Right ventricle myocardium inferior (tissue), 1 donor: ENCODE data around the gene ZNF451. TPM values are rescaled to one million over a fixed set of nuclear protein-coding genes. Genes with fewer than 3 reads are reported as not detected.
"Not testable (repeated sequence)": the region's sequence is repeated elsewhere in the genome, so short reads cannot be mapped to it uniquely, and the experiment has no call there.

Experiments
- ATAC-seq: fragments of 200-7000 bp; cut with Tn5 transposase; one replicate; pipeline ENCODE4 v1.9.1; 2020; ENCODE audit warnings: mild to moderate bottlenecking, moderate library complexity
- DNase-seq: peaks from one replicate; pipeline ENCODE4 v3.0.0; 2021; ENCODE audit errors: missing footprints
- intact Hi-C: fragments of 100-400 bp; cut with DNase I; formaldehyde crosslinking; loops from one replicate; pipeline ENCODE4 v1.11.0; 2022
- total RNA-seq: library from RNA; stranded (reverse); fragmentation: NEBNext Ultra II Directional; extraction: Animal tissue kit (Norgen Biotek cat#: 25700); gene quantifications from one replicate; pipeline ENCODE4 v1.2.1, GENCODE V29; 2021
- donor health status: DM: no; HTN: yes; CAD: no; lungs with severe emphysema.

Gene ZNF451
- total RNA-seq, 1 donor from 2014 or later = 19.0 TPM

DNA sequence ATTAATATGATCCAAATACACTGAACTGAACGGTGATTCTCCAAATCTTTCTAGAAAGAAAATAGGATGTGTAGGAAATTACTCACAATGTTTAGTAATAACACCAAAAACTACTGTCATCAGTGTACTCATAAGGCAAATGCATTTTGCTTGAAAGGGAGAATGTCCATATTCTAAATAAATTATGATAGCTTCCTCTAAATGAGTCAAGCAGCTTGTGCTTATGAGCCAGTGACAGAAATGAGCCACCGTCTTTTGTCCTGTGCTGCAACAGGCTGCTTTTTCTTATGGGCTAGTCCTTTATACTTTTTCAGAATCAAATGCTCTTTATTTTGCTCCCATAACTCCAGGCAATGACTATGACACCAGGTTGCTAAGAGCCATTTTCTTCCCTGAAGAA lies 4.5 kb upstream of the ZNF451 start:
- intact Hi-C loops = loop anchor here (5.0 kb wide), 1 partner anchor 38 kb away; the partner anchor contains the start of gene KIAA1586
- ATAC-seq (no peak), DNase-seq (no peak)

DNA sequence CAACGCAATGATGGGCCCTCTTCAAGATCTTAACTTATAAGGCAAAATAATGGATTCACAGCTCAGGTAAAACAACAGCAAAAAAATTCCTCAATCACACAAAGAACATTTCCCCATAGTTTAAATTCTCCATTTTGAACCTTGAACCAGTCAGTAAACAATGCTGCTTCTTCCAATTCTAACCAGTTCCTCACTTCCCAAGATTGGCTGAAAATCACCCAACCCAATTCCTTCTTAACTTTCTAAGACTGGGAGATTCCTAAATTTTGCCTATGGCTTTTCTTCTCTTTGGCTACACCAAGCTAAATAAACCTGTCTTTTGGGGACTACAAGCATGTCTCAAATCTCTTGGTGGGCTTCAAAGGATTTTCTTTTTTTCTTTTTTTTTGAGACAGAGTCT lies 3.1 kb upstream of the ZNF451 start:
- intact Hi-C loops = loop anchor here (5.0 kb wide), 1 partner anchor 40 kb away; the partner anchor contains the start of gene KIAA1586
- ATAC-seq (no peak), DNase-seq (no peak)

DNA sequence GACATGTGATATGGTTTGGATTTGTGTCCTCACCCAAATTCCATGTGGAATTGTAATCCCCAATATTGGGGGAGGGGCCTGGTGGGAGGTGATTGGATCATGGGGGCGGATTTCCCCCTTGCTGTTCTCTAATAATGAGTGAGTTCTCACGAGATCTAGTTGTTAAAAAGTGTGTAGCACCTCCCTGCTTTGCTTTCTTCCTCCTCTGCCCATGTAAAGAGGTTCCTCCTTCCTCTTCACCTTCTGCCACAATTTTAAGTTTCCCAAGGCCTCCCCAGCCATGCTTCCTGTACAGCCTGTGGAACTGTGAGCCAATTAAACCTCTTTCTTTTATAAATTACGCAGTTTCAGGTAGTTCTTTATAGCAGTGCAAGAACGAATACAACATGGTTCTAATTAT lies 2.1 kb upstream of the ZNF451 start:
- ATAC-seq = no peak
- intact Hi-C loops = loop anchor here (5.0 kb wide), 1 partner anchor 41 kb away; the partner anchor contains the start of gene KIAA1586
- DNase-seq = no peak

DNA sequence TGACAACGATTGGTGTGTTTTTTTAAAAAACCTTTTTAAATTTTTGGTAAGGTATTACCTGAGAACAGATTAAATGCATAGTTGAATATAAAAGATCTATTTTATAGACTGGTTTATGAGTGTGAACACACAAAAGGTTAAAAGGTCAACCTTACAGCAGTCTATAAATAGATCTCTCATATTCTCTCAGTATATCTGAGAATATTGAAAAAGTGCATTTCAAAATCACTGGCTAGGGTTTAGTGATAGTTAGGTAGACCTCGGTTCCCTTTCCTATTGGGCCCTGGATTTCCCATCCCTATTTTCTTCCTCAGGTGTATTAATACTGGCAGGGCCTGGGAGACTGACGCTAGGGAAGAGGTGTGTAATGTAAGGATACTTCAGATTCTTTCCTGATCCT lies 723 bp upstream of the ZNF451 start:
- ATAC-seq = no peak
- no peak for DNase-seq
- intact Hi-C loops = loop anchor here (1.0 to 5.0 kb wide), 2 partner anchors 42 to 228 kb away; partner anchors contain the start of genes KIAA1586 and PRIM2

DNA sequence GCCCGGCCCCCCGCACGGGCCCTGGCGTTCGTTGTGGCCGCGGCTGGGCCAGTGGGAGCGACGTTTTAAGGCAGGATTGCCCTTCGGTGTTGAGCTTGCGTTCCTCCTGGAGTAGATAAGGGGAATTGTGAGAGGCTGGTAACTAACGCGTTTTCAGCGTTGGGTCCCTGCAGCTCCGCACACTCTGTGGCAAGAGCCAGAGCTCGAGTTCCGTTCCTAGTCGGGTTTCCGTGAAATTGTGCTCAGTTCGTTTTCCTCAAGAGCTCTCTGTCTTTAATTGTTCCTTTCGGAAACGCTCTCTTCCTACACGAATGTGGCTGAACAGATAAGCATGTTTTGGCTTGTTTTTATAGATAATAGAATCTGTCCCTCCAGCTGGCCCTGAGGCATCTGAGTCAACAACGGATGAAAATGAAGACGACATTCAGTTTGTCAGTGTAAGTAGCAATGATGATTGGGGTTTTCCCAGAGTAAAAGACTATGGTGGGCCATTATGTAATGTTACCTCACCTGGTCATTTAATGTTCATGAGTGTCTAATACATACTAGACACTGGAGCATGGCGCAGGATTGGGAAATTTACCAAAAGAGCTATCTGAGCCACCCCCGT lies 575 bp downstream of the ZNF451 start:
- ATAC-seq, DNase-seq, intact Hi-C loops: not testable (repeated sequence)

DNA sequence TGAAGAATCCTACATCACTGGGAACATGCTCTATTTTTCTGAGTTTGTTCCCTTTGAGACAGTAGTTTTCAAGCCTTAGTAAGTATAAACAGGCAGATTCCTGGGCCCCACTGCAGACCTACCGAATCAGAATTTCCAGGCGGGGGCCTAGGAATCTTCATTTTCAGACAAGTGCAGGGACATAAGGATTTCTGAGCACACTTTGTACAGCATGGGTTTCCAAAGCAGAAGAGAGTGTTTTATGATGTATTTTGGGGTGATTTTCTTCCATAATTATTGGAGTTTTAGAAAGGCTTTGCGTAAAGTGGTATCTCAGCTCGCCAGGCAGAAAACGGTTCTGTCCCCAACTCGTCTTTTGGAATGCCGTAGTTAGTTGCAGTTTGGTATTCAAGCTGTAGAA lies 1.4 kb downstream of the ZNF451 start:
- DNase-seq, intact Hi-C loops, ATAC-seq: not testable (repeated sequence)

DNA sequence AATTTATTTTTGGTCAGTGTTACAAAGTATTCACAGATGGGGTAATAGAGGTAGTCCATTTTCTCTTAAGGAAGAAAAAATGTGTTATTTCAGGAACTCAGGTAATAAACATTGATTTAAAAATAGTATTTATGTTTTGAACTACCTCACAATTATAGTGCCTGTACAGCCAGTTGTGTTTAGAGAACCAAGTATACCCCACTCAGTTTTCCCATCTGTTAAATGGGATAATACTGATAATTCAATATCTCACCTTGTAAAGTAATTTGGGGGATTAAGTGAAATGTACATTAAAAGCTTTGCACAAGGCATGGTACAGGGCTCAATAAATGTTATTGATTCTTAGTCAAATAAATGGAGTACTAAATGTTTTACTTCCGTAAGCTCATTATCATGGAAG lies 4.7 kb downstream of the ZNF451 start:
- ATAC-seq (no peak), DNase-seq (no peak)
- intact Hi-C loops = loop anchor here (5.0 kb wide), 1 partner anchor 78 kb away; the partner anchor contains the start of gene BAG2

- DNase-seq (no peak), ATAC-seq (no peak)
- intact Hi-C loops = loop anchor here (5.0 kb wide), 1 partner anchor 75 kb away; the partner anchor contains the start of gene BAG2
Measured at GRCh38 chr6:57097596-57097995, 7.6 kb downstream of the ZNF451 start.

GRCh38 chr6:57102976-57103375 lies 13.0 kb downstream of the ZNF451 start:
- intact Hi-C loops = no loop called here
- ATAC-seq = no peak
- DNase-seq = no peak

GRCh38 chr6:57104336-57104735 lies 14.3 kb downstream of the ZNF451 start:
- DNase-seq = no peak
- intact Hi-C loops = no loop called here
- ATAC-seq = no peak

GRCh38 chr6:57106990-57107389 lies 17.0 kb downstream of the ZNF451 start:
- intact Hi-C loops = no loop called here
- no peak for ATAC-seq
- DNase-seq = no peak

DNA sequence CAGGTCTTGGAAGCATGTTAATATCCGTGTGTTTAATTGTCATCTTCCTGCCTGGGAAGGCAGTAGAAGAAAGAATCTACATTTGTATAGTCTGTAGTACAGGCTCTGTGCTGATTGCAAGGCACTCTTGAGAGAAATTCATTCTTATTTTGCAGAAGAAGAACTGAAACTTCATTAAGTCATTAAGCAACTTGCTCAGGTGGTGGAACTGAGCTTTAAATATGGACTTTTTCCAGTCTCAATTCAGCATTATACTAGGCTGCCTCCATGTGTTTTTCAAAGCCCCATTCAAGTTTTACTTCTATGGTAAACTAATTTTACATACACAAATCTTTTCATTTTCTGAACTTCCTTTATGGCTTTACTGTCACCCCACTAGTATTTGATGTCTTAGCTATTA lies 18.7 kb downstream of the ZNF451 start:
- DNase-seq = no peak
- ATAC-seq = no peak
- intact Hi-C loops = no loop called here

DNA sequence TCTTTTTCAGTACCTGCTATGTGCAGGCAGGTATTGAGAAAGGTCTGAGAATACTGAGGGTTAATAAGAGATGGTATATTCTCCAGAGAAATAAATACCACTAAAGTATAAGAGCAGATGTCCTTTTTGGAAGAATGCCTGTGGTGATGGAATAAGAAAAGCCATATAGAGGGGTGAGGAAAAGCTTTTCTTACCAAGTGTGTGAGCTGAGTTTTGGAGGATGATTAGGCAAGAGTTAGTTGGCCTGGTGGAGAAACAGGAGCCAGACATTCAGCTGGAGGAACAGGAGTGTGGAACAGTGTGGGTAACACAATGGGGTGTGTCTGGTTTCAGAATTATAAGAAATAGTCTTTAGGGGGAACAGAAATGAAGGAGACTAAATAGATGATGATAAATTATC lies 19.9 kb downstream of the ZNF451 start:
- DNase-seq (no peak), ATAC-seq (no peak)
- intact Hi-C loops = no loop called here

GRCh38 chr6:57113105-57113504 lies 23.1 kb downstream of the ZNF451 start:
- ATAC-seq = no peak
- DNase-seq = no peak
- intact Hi-C loops = no loop called here

- DNase-seq (no peak), ATAC-seq (no peak)
- intact Hi-C loops = no loop called here
Measured at GRCh38 chr6:57116776-57117175, 26.8 kb downstream of the ZNF451 start.

GRCh38 chr6:57117796-57118195 lies 27.8 kb downstream of the ZNF451 start:
- intact Hi-C loops = no loop called here
- DNase-seq (no peak), ATAC-seq (no peak)

GRCh38 chr6:57123111-57123510 lies 33.1 kb downstream of the ZNF451 start:
- ATAC-seq = no peak
- DNase-seq = no peak
- intact Hi-C loops = no loop called here

DNA sequence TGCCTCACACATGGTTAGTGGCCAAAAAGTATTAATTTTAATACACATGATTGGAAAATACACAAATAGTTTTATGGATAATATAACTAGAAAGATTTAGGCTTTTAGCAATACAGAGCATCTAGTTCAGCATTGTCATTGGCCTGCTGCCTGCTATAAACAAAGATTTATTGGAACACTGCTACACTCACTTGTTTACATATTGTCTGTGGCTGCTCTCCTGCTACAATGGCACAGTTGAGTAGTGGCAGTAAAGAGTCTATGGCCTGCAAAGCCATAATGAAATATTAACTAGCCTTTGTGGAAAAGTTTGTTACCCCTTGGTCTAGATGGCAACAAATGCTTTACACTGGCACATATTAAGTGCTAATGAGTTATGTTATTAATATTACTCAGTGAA lies 37.8 kb downstream of the ZNF451 start:
- ATAC-seq (no peak), DNase-seq (no peak)
- intact Hi-C loops = no loop called here

DNA sequence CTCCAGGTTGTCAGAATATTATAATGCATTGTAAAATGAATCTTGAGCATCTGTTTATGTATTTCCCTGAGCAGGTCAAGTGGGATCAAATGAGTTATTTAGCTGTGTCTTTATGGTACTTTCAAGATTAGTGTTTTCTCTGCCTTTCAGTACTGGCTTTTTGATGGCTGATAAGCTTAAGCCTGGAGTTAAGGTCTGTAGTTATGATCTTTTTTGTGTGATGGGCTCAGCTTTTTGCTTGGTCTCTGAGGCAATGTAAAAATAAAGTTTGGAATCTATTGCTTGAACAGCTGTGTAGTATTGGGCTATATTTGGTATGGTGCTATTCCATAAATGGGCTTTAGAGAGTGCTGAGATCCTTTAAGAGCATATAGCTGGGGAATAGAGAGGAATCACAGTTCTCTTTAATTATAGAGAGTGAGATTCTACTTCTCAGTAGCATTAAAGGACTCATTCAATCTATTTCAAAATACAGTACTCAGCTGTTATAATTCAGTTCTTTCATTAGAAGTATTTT lies 40.7 kb downstream of the ZNF451 start:
- ATAC-seq (no peak), DNase-seq (no peak)
- intact Hi-C loops = no loop called here

DNA sequence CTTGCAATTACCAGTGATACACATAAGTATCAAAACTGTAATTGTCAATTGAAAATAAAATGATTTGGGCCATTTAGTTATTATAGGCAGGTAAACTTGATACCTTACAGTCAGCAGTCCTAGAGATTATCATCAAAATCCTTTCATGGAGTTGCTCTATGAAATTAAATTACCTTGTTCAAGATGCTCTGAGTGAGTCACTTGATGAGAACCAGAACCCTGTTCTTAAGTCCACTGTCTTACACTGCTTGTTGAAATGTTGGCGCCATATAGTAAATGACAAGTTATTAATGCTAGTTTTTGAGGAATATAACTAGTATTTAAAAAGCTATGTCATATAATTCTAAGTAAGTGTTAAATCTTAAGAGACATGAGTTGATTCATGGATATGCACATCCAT lies 45.0 kb downstream of the ZNF451 start:
- no peak for DNase-seq
- intact Hi-C loops = no loop called here
- no peak for ATAC-seq

GRCh38 chr6:57135885-57136284 lies 45.9 kb downstream of the ZNF451 start:
- DNase-seq = no peak
- no peak for ATAC-seq
- intact Hi-C loops = no loop called here
